Measurements from ENCODE around the gene FRY. TPM values are rescaled to one million over a fixed set of nuclear protein-coding genes. Genes with fewer than 3 reads are reported as not detected.

FRY gene
- total and polyA plus RNA-seq, 2 of the 13 experiments (the other 11 are each of a cell fraction or from before 2014, with no cell fraction given): 8.2 to 13.1 TPM

- POLR2A ChIA-PET: no interaction called here
- intact Hi-C loops (cut with micrococcal nuclease; ENCODE audit: unreplicated experiment) (loop anchor here (10.0 kb wide), 1 partner anchor 94 kb away; no protein-coding TSS in a partner anchor), in situ Hi-C loops (cut with HindIII; ENCODE audit: extremely low pct_ligation_motif_present, low pct_unique_long_range_greater_than_20kb) (no loop called here)
- TF ChIP-seq TFE3 (CRISPR knock-in tag; IDR thresholded peaks at IDR 0.05) (no peak), RNF219 (CRISPR knock-in tag; IDR thresholded peaks at IDR 0.05) (no peak), U2AF2 (IDR thresholded peaks at IDR 0.05; ENCODE audit: low read depth, low read length) (no peak), ZBTB42 (CRISPR knock-in tag; IDR thresholded peaks at IDR 0.05) (no peak), ZFP1 (CRISPR knock-in tag; IDR thresholded peaks at IDR 0.05) (no peak), ZNF350 (CRISPR knock-in tag; IDR thresholded peaks at IDR 0.05; ENCODE audit: borderline replicate concordance, low read depth) (no peak), PLSCR1 (CRISPR knock-in tag; IDR thresholded peaks at IDR 0.05; ENCODE audit: borderline replicate concordance) (no peak), MTA3 (CRISPR knock-in tag; IDR thresholded peaks at IDR 0.05) (no peak), HOXA5 (CRISPR knock-in tag; IDR thresholded peaks at IDR 0.05) (no peak), HOXA9 (CRISPR knock-in tag; IDR thresholded peaks at IDR 0.05; ENCODE audit: borderline replicate concordance) (no peak), JUND (CRISPR knock-in tag; IDR thresholded peaks at IDR 0.05) (no peak), SOX13 (IDR thresholded peaks at IDR 0.05) (no peak), SOX13 (CRISPR knock-in tag; conservative IDR thresholded peaks at IDR 0.05 in 1 of 2, IDR thresholded peaks at IDR 0.05 in 1 of 2) (no peak), ZNF431 (CRISPR knock-in tag; IDR thresholded peaks at IDR 0.05; ENCODE audit: borderline replicate concordance, low read depth) (no peak)
- Histone ChIP-seq H3K9me3 (ENCODE audit: low read length) (no peaks in the 10 kb centered on the region), H3K4me3 (replicated peaks in 1 of 3; ENCODE audit: insufficient read depth in 1 of 3, low read depth in 2 of 3, low read length in 3 of 3) (no peak overlapping the region), H3K9ac (ENCODE audit: insufficient read depth, low read depth, low read length) (no peak overlapping the region), H3K27me3 (ENCODE audit: control insufficient read depth in 1 of 2, insufficient read depth in 2 of 2, low read length in 2 of 2) (peaks cover 2 to 3% of the 10 kb centered on the region in 2 experiments; a peak in 1 of 5 replicates), H3K79me2 (ENCODE audit: insufficient read depth, low read length) (no peaks in the 10 kb centered on the region), H3K27ac (ENCODE audit: extremely low read length, insufficient read depth, low read length) (no peak overlapping the region), H3K4me1 (ENCODE audit: insufficient read depth, low read length) (peaks cover 11% of the 10 kb centered on the region), H3K4me2 (ENCODE audit: low read depth, low read length) (no peak overlapping the region), H4K20me1 (ENCODE audit: insufficient read depth, low read length) (no peaks in the 10 kb centered on the region), H2AFZ (ENCODE audit: low read length) (no peak overlapping the region), H3K36me3 (replicated peaks in 1 of 2; ENCODE audit: control insufficient read depth in 1 of 2, insufficient read depth in 2 of 2, low read length in 2 of 2) (no peaks in the 10 kb centered on the region)
- FAIRE-seq (no peak), DNase-seq (ENCODE audit: low spot score) (no peak), ATAC-seq (no peak)
- 73% methylated on average over 6 of the region's 6 CpGs for WGBS (ENCODE audit: low lambda C conversion rate)
- CTCF ChIA-PET (ENCODE audit: low intra/inter-chr PET ratio, low total read pairs): no interaction called here
- BruUV-seq (replicated peaks): no TSS peak
Observed at GRCh38 chr13:32008518-32009175, 22.9 kb upstream of the FRY start.

Data from HepG2 (cell line).